ENCODE data around the gene SEMA4D. TPM values are rescaled to one million over a fixed set of nuclear protein-coding genes. Genes with fewer than 3 reads are reported as not detected.

Gene SEMA4D
- total RNA-seq, 3 donors from 2014 or later (not counting 1 experiment from before 2014, with no cell fraction given): 354 to 448 (median 420) TPM

DNA sequence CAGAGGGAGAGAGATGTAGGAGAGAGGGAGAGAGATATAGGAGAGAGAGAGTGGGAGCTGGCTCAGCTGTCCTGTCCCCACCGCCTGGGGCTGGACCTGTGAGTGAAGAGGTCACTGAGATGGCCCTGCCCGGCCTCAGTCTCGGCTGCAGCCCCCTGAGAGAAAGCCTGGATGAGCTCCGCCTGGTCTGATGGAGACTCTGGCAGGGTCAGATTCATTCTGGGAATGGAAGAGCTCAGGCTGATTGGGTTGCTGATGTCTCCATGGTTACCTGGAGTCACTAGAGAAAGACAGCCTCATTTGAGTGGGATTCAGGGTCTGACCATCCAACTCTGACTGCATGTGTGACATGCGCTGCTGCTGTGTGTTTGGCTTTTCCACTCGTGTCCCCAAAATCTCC is 27.1 kb upstream of the SEMA4D start:
- no peaks in the 10 kb centered on the region for H3K27me3 Mint-ChIP-seq (ENCODE audit: low read depth in 2 of 2)
- Histone ChIP-seq H3K4me1 (ENCODE audit: control insufficient read depth, insufficient read depth, low read length) (peaks cover 95% of the 10 kb centered on the region), H3K9me3 (ENCODE audit: control insufficient read depth, insufficient read depth, low read length) (no peaks in the 10 kb centered on the region), H3K27ac (ENCODE audit: low read length) (peak overlapping the region; percentile 83), H3K27me3 (ENCODE audit: control insufficient read depth, insufficient read depth, low read length) (no peaks in the 10 kb centered on the region), H3K4me3 (ENCODE audit: low read length) (no peak overlapping the region), H3K36me3 (ENCODE audit: control insufficient read depth, insufficient read depth, low read length) (no peaks in the 10 kb centered on the region)
- H3K9me3 Mint-ChIP-seq: no peaks in the 10 kb centered on the region
- peak overlapping the region; percentile 84 for H3K4me3 Mint-ChIP-seq
- no peaks in the 10 kb centered on the region for H3K36me3 Mint-ChIP-seq
- intact Hi-C loops (cut with micrococcal nuclease): loop anchor here (1.0 kb wide), 1 partner anchor 11 kb away; no protein-coding TSS in a partner anchor
- DNase-seq (no peak), ATAC-seq (no peak)
- H3K4me1 Mint-ChIP-seq: peaks cover 91 to 95% of the 10 kb centered on the region in 2 donors
- TF ChIP-seq, protein P1, sequence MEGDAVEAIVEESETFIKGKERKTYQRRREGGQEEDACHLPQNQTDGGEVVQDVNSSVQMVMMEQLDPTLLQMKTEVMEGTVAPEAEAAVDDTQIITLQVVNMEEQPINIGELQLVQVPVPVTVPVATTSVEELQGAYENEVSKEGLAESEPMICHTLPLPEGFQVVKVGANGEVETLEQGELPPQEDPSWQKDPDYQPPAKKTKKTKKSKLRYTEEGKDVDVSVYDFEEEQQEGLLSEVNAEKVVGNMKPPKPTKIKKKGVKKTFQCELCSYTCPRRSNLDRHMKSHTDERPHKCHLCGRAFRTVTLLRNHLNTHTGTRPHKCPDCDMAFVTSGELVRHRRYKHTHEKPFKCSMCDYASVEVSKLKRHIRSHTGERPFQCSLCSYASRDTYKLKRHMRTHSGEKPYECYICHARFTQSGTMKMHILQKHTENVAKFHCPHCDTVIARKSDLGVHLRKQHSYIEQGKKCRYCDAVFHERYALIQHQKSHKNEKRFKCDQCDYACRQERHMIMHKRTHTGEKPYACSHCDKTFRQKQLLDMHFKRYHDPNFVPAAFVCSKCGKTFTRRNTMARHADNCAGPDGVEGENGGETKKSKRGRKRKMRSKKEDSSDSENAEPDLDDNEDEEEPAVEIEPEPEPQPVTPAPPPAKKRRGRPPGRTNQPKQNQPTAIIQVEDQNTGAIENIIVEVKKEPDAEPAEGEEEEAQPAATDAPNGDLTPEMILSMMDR (IDR thresholded peaks at IDR 0.05): no peak
- H3K27ac Mint-ChIP-seq: peak overlapping the region; percentile 91 to 95
- WGBS (ENCODE audit: insufficient coverage): 92% methylated on average over 6 of the region's 6 CpGs

DNA sequence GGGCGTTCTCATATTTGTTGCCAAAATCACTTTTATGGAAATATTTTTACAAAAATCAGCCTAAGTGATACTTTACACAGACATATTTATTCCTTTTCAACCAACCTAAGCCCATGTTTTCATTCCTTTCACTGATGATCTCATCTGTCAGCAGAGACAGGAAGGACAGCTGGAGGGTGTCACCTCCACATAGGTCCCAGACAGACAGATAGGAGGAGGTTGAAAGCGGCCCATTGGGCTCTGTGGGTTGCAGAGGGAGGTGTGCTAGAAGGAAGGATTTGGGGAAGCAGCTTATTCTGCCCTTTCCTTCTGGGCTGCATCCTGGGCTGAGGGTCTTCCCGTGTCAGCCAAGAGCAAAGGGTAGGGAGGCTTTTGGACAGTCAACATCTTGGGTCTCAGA is 26.0 kb upstream of the SEMA4D start:
- Mint-ChIP-seq H3K27ac (peak overlapping the region; percentile 91 to 95), H3K27me3 (ENCODE audit: low read depth in 2 of 2) (no peaks in the 10 kb centered on the region), H3K4me1 (peaks cover 91 to 95% of the 10 kb centered on the region in 2 donors), H3K36me3 (no peaks in the 10 kb centered on the region), H3K9me3 (no peaks in the 10 kb centered on the region), H3K4me3 (peak overlapping the region; percentile 84)
- H3K27me3 ChIP-seq (ENCODE audit: control insufficient read depth, insufficient read depth, low read length): no peaks in the 10 kb centered on the region
- DNase-seq: peak in 1 of 2 donors; percentile 82
- ATAC-seq: peak; percentile 41 to 52 (median 44)
- peak overlapping the region; percentile 83 for H3K27ac ChIP-seq (ENCODE audit: low read length)
- TF ChIP-seq, protein P1 (IDR thresholded peaks at IDR 0.05): no peak
- WGBS (ENCODE audit: insufficient coverage): 36% methylated on average over 3 of the region's 3 CpGs
- H3K36me3 ChIP-seq (ENCODE audit: control insufficient read depth, insufficient read depth, low read length): no peaks in the 10 kb centered on the region
- peaks cover 97% of the 10 kb centered on the region for H3K4me1 ChIP-seq (ENCODE audit: control insufficient read depth, insufficient read depth, low read length)
- no peak overlapping the region for H3K4me3 ChIP-seq (ENCODE audit: low read length)
- intact Hi-C loops (cut with micrococcal nuclease): loop anchor here (2.0 kb wide), 1 partner anchor 79 kb away; no protein-coding TSS in a partner anchor
- no peaks in the 10 kb centered on the region for H3K9me3 ChIP-seq (ENCODE audit: control insufficient read depth, insufficient read depth, low read length)

DNA sequence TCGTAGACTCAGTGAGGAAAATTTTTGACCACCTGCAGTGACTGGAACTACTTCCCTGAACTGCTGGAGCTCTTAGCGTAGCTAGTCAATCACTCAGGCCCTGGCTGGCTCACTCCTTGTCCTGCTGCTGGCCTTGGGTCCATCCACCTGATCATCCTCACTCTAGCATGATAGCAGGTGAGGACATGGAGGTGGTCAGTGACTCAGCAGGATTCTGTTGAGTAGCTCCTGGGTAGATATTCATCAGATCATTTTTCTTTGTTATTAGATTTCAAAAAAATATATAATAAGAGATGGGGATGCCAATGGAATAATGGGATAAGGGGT is 25.0 kb upstream of the SEMA4D start:
- Mint-ChIP-seq H3K4me1 (peaks cover 82 to 88% of the 10 kb centered on the region in 2 donors), H3K9me3 (no peaks in the 10 kb centered on the region), H3K36me3 (no peaks in the 10 kb centered on the region), H3K27ac (peak overlapping the region; percentile 91 to 95), H3K27me3 (ENCODE audit: low read depth in 2 of 2) (no peaks in the 10 kb centered on the region), H3K4me3 (no peak overlapping the region)
- no peak for ATAC-seq
- Histone ChIP-seq H3K9me3 (ENCODE audit: control insufficient read depth, insufficient read depth, low read length) (no peaks in the 10 kb centered on the region), H3K27ac (ENCODE audit: low read length) (peak overlapping the region; percentile 83), H3K27me3 (ENCODE audit: control insufficient read depth, insufficient read depth, low read length) (no peaks in the 10 kb centered on the region), H3K4me3 (ENCODE audit: low read length) (no peak overlapping the region), H3K36me3 (ENCODE audit: control insufficient read depth, insufficient read depth, low read length) (no peaks in the 10 kb centered on the region), H3K4me1 (ENCODE audit: control insufficient read depth, insufficient read depth, low read length) (peaks cover 97% of the 10 kb centered on the region)
- TF ChIP-seq, protein P1 (IDR thresholded peaks at IDR 0.05): no peak
- 26% methylated on average over 2 of the region's 2 CpGs for WGBS (ENCODE audit: insufficient coverage)
- peak in 1 of 2 donors; percentile 29 for DNase-seq
- intact Hi-C loops (cut with micrococcal nuclease): loop anchor here (1.0 to 2.0 kb wide), 4 partner anchors 21 to 97 kb away; no protein-coding TSS in a partner anchor
